Activated CD4-positive, alpha-beta T cell treated with anti-CD3 and anti-CD28 coated beads for 1 hour (primary cell): ENCODE data around the gene HDAC7.

ENCODE experiments used
- DNase-seq: peaks from one replicate; pipeline ENCODE4 v3.0.0-alpha.2; 2020

Gene HDAC7

GRCh38 chr12:47791351-47791746, 28.4 kb downstream of the HDAC7 start:
- no peak for DNase-seq

DNA sequence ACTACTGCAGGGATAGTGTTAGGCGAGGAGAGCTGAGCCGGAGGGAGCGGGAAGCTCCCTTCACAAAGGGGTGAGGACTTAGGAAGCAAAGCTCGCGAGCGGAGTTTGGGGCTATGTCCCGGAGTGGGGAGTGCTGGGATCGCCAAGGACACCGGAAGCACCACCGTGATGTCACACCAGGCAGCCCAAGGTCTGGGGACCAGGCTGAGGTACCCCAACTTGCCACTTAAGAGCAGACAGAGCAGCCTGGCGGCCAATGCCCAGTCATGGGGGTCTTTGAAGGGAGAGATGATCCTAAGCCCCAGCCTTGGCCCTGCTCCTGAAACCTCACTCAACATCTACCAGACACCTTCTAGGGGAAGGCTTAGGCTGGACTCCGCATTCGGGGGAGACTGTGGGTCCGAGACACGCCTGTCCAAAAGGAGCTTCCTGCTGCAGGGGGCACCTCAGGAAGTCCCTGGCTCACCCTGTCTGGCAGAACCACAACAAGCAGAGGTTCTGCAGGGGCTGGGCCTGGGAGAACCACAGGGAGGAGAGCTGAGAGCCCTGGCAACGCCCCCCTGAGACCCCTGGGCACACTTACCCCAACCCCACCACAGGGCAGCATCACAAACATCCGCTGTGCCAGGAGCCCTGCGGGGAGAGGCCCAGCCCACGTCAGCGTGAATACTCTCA, 28.9 kb downstream of the HDAC7 start:
- DNase-seq, result no peak

DNA sequence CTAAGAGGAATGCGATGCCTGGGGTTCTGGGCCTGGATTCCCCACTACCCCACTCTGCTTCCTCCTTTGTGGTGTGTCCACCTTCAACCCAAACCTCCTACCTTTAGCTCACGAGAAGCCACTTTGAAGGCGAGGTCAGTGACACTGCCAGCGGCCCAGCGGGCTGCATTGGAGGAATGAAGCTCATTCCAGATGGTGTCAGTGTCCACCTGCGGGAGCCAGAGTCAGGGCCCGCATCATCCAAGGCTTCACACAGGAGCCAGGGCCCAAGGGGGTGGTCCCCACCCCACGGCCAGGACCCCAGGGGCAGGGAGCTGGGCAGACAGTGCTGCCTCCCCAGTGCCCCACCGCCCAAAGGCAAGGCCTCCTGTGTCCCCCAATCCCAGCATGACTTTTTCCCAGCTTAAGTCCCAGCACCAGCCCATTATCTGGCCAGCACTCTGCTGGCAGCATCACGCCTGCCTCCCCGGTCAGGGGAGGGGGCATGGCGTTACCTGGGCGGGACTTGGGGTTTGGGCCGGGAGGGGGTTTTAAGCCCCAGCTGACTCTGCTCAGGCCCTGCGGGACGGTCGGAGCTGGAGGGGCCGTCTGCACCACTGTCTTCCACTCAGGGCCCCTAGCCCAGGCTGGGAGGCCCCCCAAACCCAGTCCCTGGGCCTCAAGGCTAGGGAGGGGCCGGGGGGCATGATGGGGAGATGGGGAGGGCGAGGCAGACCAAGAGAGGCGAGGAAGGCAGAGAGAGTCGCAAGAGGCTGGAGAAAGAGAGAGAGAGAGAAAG, 29.8 kb downstream of the HDAC7 start:
- DNase-seq, result no peak

- DNase-seq, result no peak
Measured at GRCh38 chr12:47789141-47789540, 30.6 kb downstream of the HDAC7 start.

DNA sequence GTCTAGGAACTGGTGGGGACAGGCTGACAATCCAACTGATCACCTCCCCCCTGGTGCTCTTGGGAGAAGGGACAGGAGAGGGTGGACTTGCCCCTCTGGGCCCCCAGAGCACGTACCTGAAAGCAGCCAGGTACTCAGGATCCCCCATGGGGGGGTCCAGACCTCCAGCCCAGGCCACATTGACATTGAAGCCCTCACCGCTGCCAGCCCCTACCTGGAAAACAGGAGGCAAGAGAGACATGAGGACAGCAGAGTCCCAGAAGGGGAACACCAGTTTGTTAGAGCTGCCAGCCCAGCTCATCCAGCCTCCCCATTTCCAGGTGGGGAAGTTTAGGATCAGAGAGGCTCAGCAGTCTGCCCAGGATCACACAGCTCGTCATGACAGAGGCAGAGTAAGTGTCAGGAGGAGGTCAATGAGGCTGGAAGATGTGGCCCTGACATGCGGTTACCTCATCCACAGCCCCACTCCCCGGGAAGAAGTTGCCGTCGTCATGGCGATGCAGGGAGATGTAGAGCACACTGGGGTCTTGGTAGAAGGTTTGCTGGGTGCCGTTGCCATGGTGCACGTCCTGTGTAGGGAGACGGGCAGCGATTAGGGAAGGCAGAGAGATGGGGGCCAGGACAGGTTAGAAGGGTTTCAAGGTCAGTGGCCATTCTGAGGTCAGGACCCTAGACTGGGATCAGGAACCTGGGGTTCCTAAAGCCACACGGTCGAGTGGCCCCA, 31.9 kb downstream of the HDAC7 start:
- DNase-seq, result no peak

- DNase-seq, result no peak
Measured at GRCh38 chr12:47786662-47787280, 32.9 kb downstream of the HDAC7 start.

GRCh38 chr12:47785887-47786661, 33.6 kb downstream of the HDAC7 start:
- no peak for DNase-seq

- DNase-seq, result no peak
Measured at GRCh38 chr12:47785036-47785886, 34.4 kb downstream of the HDAC7 start.

DNA sequence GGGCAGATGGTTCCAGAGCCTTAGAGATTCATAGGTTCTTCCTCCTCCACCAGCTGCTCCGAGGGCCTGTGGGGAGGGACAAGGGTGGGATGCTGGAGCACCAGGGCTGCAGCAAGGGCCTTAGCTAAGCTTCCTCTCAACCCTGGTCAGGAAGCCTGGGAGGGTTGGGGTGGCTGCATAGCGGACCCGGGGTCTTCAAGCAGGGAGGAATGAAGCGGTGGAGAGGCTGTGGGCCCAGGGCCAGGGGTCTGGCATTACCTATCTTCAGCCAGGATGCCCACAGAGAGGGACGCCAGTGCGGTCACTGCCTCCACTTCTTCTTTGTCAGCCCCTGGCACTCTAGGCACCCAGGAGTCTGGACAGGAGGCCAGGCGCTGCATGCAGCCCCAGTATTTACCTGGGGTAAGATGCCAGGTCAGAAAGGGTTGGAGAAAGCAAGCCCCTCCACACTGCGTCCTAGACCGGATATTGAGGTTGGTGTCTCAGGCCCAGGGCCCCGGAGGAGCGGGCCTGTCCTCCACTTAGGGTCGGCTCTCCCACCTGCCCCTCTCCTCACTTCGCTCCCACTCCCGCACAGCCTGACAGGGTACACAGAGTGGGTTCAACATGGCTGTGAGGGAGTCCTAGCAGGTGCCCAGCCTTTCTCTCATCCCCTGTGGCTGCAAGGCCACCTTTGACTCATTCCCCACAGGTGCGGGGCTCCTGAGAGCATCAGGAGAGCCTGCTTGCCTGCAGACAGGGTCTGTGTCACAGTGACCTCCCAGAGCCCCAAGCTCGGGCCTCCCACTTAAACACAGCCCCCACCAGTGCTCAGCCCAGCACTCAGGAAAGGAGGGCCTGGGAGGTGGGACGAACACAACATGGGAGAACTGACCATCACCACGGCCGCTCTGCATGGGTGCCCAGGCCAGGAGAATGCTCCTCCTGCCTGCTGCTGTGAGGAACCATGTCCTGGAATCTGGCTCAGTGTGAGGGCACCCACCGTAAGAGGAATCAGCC, 35.6 kb downstream of the HDAC7 start:
- DNase-seq, result no peak

DNA sequence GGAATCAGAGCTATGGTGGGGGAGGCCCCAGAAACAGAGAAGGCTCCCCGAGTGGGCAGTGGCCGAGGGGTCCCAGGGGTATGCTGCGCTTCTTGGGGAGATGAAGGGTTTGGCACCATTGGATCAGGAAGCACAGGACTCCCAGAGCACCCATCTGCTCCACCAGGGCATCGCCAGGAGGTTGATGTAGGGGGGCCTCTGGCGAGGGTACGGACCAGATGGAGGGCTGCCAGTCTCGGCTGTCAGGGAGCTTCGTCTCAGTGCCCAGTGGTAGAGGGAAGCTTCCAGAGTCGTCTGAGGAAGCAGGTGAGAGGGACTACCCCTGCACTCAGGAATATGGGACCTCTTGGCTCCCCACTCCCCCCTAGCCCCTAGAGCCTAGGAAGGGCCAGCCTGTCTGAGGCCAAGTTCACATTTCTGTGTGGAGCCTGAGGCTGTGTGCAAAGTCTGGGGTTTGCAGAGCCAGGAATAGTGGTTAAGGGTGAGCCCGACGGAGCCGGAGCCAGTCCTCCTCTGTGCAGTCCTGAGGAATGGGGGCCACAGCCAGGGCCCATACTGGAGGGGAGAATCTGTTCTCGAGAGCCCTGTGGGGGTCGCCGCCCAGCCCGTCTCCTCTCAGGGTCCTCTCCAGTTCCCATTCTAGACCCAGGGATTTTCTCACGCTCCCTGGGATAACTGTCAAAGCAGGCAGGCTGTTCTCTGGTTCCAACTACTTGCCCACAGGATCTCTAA, 36.5 kb downstream of the HDAC7 start:
- no peak for DNase-seq

- DNase-seq, result no peak
Measured at GRCh38 chr12:47782372-47782770, 37.3 kb downstream of the HDAC7 start.

GRCh38 chr12:47781479-47782371, 38.0 kb downstream of the HDAC7 start:
- DNase-seq, result no peak

DNA sequence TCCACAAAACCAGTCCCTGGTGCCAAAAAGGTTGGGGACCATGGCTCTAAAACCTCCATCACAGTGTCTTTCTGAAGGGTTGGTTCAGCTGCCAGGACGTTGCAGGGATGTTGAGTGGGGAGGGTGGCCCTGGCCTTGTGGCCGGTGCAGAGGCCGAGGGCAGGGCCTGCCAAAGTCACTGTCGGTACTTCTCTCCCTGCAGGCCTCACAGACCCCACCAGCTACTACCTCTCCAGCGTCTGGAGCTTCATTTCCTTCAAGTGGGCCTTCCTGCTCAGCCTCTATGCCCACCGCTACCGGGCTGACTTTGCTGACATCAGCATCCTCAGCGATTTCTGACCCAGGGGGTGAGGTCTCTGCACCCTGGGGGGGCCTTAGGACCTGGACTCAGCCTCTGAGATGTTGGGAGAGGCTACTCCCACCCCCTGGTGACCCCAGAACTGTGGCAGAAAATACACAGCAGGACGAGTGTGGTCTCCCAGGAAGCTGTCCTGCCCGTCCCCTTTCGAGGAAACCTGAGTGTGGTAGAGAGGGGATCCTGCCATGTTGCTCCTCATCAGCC, 39.7 kb downstream of the HDAC7 start:
- DNase-seq, result no peak

DNA sequence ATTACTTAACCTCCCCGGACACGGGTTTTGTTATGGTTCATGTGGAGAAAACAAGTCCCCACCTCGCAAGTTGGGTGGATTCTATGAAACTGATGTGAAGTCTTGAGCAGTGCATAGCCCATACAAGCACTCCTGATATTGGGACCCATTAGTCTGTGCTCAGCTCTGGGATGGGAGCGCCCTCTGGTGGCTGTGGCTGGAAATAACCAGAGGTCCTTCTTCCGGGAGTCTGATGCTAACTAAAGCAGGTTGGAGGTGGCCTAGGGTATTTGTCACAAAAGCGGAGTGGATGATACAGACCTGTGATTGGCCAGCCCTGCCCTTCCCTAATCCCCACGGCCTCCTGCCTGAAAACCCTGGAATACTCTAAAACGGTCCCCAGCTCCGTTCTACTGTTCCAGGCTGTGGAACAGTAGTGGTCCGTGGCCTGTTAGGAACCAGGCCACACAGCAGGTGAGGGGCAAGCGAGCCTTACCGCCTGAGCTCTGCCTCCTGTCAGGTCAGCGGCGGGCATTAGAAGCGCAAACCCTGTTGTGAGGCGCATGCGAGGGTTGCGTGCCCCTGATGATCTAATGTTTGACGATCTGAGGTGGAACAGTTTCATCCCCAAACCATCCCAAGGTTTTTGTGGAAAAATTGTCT, 40.3 kb downstream of the HDAC7 start:
- peak; percentile 90 for DNase-seq

DNA sequence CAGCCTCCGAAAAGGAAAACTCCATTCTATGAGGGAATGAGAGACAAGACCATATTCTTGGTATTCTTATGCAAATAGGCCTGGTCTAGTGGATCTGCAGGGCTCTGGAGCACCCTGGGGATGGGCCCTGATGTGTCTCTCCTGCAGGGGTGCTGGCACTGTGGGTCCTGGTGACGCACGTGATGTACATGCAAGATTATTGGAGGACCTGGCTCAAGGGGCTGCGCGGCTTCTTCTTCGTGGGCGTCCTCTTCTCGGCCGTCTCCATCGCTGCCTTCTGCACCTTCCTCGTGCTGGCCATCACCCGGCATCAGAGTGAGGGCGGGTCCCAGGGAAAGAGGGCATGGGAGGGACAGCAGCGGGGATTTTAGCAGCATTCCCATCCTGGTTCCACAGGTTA, 40.8 kb downstream of the HDAC7 start:
- no peak for DNase-seq

DNA sequence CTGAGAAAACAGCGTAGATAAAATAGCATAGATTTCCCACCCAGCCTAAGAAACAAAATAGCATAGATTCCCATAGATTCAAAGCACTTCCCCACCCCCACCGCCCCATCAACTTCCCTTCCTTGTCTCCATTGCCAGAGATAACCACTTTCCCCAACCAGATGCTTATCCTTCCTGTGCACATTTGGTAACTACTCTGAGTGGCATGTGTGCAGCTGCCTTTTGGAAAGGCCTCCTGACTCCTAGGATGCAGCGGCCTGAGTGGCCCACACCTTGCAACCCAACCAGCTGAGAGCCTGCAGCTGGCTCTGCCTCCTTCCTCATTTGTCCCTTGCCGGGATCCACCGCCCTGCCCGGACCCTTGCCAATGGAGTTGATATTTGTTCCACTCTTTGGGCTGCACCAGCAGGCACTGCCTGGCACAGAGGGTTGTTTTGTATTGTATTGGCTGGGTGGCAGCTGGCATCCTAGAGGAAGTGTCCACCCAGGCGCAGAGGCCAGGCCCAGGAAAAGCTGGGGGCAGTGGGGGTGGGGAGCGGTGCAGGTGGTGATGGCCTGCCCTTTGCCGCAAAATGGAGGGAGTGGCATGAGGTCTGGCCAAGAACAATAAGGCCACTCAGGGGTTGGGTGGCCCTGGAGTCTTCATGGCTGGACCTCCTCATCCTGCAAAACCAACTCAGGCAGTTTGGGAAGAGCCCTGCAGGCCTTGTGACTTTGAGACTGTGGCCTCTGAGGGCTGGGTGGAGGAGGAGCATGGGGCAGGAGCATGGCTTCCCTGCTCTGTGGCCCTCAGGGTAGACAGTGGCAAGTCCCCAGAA, 41.8 kb downstream of the HDAC7 start:
- no peak for DNase-seq

- no peak for DNase-seq
Measured at GRCh38 chr12:47777151-47777550, 42.6 kb downstream of the HDAC7 start.
